Stomach (tissue), 9 donors: ENCODE measurements around the gene POC1B. TPM values are rescaled to one million over a fixed set of nuclear protein-coding genes. Genes with fewer than 3 reads are reported as not detected.

ENCODE experiments used
- DNase-seq, 2 donors: peaks; one replicate each; pipeline versions ENCODE4 v3.0.0 to v3.0.0-alpha.2; 2013 to 2019
- H3K27ac ChIP-seq, 5 donors: fragments of 200-600 bp in 4 of 5; sonication (generic) in 4 of 5; one replicate each; pipeline ENCODE4 v1.5.1; 2013 to 2019; ENCODE audit warnings: mild to moderate bottlenecking in 1 of 5, moderate library complexity in 1 of 5
- H3K27me3 ChIP-seq, 3 donors: fragments of 200-600 bp; sonication (generic); one replicate each; pipeline ENCODE4 v1.5.1; 2017 to 2019; ENCODE audit warnings: mixed run types in 1 of 3
- H3K36me3 ChIP-seq, 4 donors: fragments of 200-600 bp; sonication (generic); 1 replicate in 3 of 4; 2 replicates in 1 of 4; pipeline ENCODE4 v1.5.1; 2016 to 2019
- H3K4me1 ChIP-seq, 4 donors: fragments of 200-600 bp; sonication (generic); one replicate each; pipeline ENCODE4 v1.5.1; 2016 to 2019
- H3K4me3 ChIP-seq, 4 donors: fragments of 200-600 bp; sonication (generic) in 3 of 4; one replicate each; pipeline ENCODE4 v1.5.1; 2016 to 2019; ENCODE audit warnings: mild to moderate bottlenecking in 1 of 4
- H3K9me3 ChIP-seq, 4 donors: fragments of 200-600 bp; sonication (generic); one replicate each; pipeline ENCODE4 v1.5.1; 2016 to 2019
- CTCF ChIP-seq, 7 experiments: fragments of 450-650 bp in 4 of 7; fragments of 200-600 bp in 3 of 7; sonication (generic) in 3 of 7; IDR thresholded peaks; one replicate each; pipeline ENCODE4 v1.5.1; 2016 to 2019; ENCODE audit warnings: antibody characterized with exemption in 7 of 7, control low read depth in 2 of 7, mild to moderate bottlenecking in 1 of 7
- EP300 ChIP-seq: sonication (generic); formaldehyde crosslinking; IDR thresholded peaks from one replicate; pipeline ENCODE4 v1.6.1; 2017; ENCODE audit warnings: antibody characterized with exemption
- POLR2A ChIP-seq, 4 donors: fragments of 450-650 bp; IDR thresholded peaks; one replicate each; pipeline ENCODE4 v1.6.1; 2016; ENCODE audit warnings: antibody characterized with exemption in 4 of 4, control low read depth in 2 of 4, mild to moderate bottlenecking in 1 of 4, moderate library complexity in 1 of 4
- POLR2AphosphoS5 ChIP-seq, 3 donors: sonication (generic); formaldehyde crosslinking; IDR thresholded peaks; one replicate each; pipeline ENCODE4 v1.6.1; 2016; ENCODE audit warnings: antibody characterized with exemption in 3 of 3
- WGBS, 5 donors: extraction: QIAGEN DNeasy Blood & Tissue Kit in 3 of 5; methylation state at CpG; one replicate each; pipeline versions ENCODE4 v1.1.5 to v1.1.7; 2013 to 2018; 5-methylcytosine and 5-hydroxymethylcytosine counted together
- intact Hi-C: fragments of 100-400 bp; cut with DNase I; formaldehyde crosslinking; loops from one replicate; pipeline ENCODE4 v1.15.1; 2023; ENCODE audit warnings: low total_unique reads
- polyA plus RNA-seq, 3 donors: library from polyadenylated mRNA; stranded (reverse); fragments of 200-250 nt; gene quantifications; one replicate each; pipeline ENCODE4 v1.2.3, GENCODE V29; 2013
- total RNA-seq, 5 donors: library from RNA; depleted of rRNA; stranded (reverse); fragments of >200 nt; gene quantifications; one replicate each; pipeline versions ENCODE4 v1.1.0 to v1.2.3, GENCODE V29; 2014 to 2016
- donor health status: healthy with polysubstance abuse.
- donor health status: Bipolar disorder and iron deficiency.
- donor health status: healthy.

POC1B gene
- total and polyA plus RNA-seq, 8 donors: 1.7 to 68.3 (median 18.3) TPM

DNA sequence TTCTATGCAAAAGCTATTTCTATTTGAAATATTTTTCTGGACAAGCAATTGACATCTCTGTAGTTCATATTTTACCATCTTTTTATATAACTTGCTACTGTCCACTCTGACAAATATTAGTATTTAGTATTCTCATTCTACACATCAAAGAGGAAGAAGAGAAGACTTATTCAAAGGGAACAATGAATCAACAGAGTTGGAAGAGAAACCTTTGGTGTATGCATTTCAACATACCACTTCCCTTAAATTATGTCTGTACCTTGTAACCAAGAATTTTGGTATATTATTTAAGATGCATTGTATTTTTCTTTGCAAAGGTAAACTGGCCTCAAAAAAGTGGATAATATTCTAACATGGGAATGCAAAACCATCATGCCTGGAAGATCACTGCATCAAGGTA is 101.5 kb downstream of the POC1B start:
- DNase-seq: no peak

GRCh38 chr12:89421092-89421835 is 104.6 kb downstream of the POC1B start:
- Histone ChIP-seq H3K4me1 (peaks cover 0 to 21% (median 3%) of the 10 kb centered on the region in 4 donors), H3K9me3 (no peaks in the 10 kb centered on the region), H3K27ac (no peak overlapping the region), H3K4me3 (no peak overlapping the region), H3K36me3 (peaks cover 0 to 11% (median 7%) of the 10 kb centered on the region in 4 donors), H3K27me3 (no peaks in the 10 kb centered on the region)
- no peak for DNase-seq
- intact Hi-C loops: no loop called here
- TF ChIP-seq POLR2A (IDR thresholded peaks at IDR 0.05): no peak
- TF ChIP-seq CTCF (IDR thresholded peaks at IDR 0.05): peak in 1 of 7 experiments; percentile 15
- WGBS, 5 donors: 89 to 96% (median 91%) methylated on average over 6 of the region's 6 CpGs

More for the DNA sequence above, 101.5 kb downstream of the POC1B start:
- Histone ChIP-seq H3K36me3 (peaks cover 0 to 11% (median 7%) of the 10 kb centered on the region in 4 donors), H3K27ac (no peak overlapping the region), H3K4me3 (no peak overlapping the region), H3K27me3 (no peaks in the 10 kb centered on the region), H3K9me3 (no peaks in the 10 kb centered on the region), H3K4me1 (no peaks in the 10 kb centered on the region)
- intact Hi-C loops: no loop called here
- TF ChIP-seq POLR2AphosphoS5 (IDR thresholded peaks at IDR 0.05) (no peak), CTCF (IDR thresholded peaks at IDR 0.05) (no peak)

DNA sequence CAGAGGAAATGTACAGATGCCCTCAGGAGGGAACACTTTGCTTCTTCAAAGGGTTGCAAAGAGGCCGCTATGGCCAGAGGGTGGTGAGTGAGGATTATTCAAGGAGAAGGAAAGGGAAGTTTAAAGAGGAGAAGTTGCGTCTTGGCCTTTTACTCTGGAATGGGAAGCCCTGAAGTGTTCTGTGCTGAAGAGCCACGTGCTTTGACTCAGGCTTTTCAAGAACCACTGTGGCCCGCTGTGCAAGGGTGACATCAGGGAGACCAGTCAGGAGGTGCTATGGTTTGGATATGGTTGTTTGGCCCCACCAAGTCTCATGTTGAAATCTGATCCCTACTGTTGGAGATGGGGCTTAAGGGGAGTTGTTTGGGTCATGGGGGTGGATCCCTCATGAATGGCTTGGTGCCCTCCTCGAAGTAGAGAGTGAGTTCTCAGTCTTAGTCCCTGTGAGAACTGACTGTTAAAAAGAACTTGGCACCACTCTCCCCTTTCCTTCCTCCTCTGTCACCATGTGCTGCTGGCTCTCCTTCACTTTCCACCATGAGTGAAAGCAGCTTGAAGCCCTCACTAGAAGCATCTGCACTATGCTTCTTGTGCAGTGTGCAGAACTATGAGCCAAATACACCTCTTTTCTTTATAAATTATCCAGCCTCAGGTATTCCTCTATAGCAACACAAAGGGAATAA is 107.5 kb downstream of the POC1B start:
- intact Hi-C loops: no loop called here
- no peak for DNase-seq
- WGBS, 5 donors: 88 to 92% (median 90%) methylated on average over 5 of the region's 5 CpGs

More for the DNA sequence above, 107.5 kb downstream of the POC1B start:
- TF ChIP-seq POLR2AphosphoS5 (IDR thresholded peaks at IDR 0.05) (no peak), POLR2A (IDR thresholded peaks at IDR 0.05) (no peak), CTCF (IDR thresholded peaks at IDR 0.05) (no peak), EP300 (no peak)
- Histone ChIP-seq H3K36me3 (peaks cover 0 to 6% (median 0%) of the 10 kb centered on the region in 4 donors), H3K27ac (peak overlapping the region in 1 of 5 donors; percentile 30), H3K9me3 (no peaks in the 10 kb centered on the region), H3K27me3 (no peaks in the 10 kb centered on the region), H3K4me3 (no peak overlapping the region), H3K4me1 (peaks cover 0 to 21% (median 3%) of the 10 kb centered on the region in 4 donors)
